ENCODE measurements around the gene GREM1. TPM values are rescaled to one million over a fixed set of nuclear protein-coding genes. Genes with fewer than 3 reads are reported as not detected.

Gene GREM1
- total and polyA plus RNA-seq, 9 of the 15 experiments (the other 6 are each of a cell fraction or from before 2014, with no cell fraction given) = 0.01 to 0.20 (median 0.06) TPM; not detected in 6

DNA sequence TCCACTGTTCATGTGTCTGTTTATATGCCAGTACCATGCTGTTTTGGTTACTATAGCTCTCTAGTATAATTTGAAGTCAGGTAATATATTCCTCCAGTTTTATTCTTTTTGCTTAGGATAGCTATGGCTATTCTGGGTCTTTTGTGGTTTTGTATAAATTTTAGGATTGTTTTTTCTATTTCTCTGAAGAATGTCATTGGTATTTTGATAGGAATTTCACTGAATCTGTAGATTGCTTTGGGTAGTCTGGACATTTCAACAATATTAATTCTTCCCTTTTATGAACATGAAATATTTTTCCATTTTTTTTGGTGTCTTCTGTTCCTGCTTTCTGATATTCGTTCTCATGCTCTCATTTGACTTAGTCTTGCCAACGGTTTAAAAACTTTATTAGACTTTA lies 39.6 kb downstream of the GREM1 start:
- Histone ChIP-seq H2AFZ (ENCODE audit: low read depth, low read length) (no peak overlapping the region), H4K20me1 (replicated peaks; ENCODE audit: control insufficient read depth, insufficient read depth, low read length) (no peaks in the 10 kb centered on the region), H3K4me1 (replicated peaks in 1 of 2; ENCODE audit: control insufficient read depth in 2 of 2, insufficient read depth in 2 of 2, low read length in 2 of 2) (no peaks in the 10 kb centered on the region), H3K36me3 (ENCODE audit: control insufficient read depth, insufficient read depth, low read length) (no peaks in the 10 kb centered on the region), H3K79me2 (ENCODE audit: control insufficient read depth, insufficient read depth, low read length) (no peaks in the 10 kb centered on the region), H3K27ac (ENCODE audit: extremely low read depth, low read depth, low read length) (no peak overlapping the region), H3K27me3 (ENCODE audit: control insufficient read depth in 2 of 2, insufficient read depth in 2 of 2, low read length in 2 of 2) (0 out of 5 replicates have a peak, but pooled peaks cover 0 to 2% of the 10 kb centered on the region in 2 experiments), H3K4me3 (no peak overlapping the region), H3K9ac (ENCODE audit: insufficient read depth in 1 of 2, low read depth in 2 of 2, low read length in 2 of 2) (no peak overlapping the region), H3K4me2 (ENCODE audit: insufficient read depth, low read length) (no peak overlapping the region), H3K9me3 (replicated peaks; ENCODE audit: control insufficient read depth, insufficient read depth, low read depth, low read length) (no peaks in the 10 kb centered on the region), H3K9me1 (ENCODE audit: control insufficient read depth, insufficient read depth, low read length) (no peaks in the 10 kb centered on the region)
- no peak for ATAC-seq
- in situ Hi-C loops (cut with MboI) = no loop called here
- POLR2A ChIA-PET = no interaction called here
- WGBS (ENCODE audit: insufficient coverage, low coverage, missing lambda C conversion rate) = 0% methylated on average over 2 of the region's 2 CpGs
- intact Hi-C loops (cut with micrococcal nuclease) = loop anchor here (10.0 kb wide), 1 partner anchor 47 kb away; no protein-coding TSS in a partner anchor
- DNase-seq (ENCODE audit: extremely low read depth in 1 of 4, low spot score in 3 of 4) = no peak
- no TSS peak for BruUV-seq (replicated peaks)
- no peak for TF ChIP-seq ETS1 (conservative IDR thresholded peaks at IDR 0.05; ENCODE audit: control insufficient read depth, low read depth, low read length)
- TF ChIP-seq, protein P1, sequence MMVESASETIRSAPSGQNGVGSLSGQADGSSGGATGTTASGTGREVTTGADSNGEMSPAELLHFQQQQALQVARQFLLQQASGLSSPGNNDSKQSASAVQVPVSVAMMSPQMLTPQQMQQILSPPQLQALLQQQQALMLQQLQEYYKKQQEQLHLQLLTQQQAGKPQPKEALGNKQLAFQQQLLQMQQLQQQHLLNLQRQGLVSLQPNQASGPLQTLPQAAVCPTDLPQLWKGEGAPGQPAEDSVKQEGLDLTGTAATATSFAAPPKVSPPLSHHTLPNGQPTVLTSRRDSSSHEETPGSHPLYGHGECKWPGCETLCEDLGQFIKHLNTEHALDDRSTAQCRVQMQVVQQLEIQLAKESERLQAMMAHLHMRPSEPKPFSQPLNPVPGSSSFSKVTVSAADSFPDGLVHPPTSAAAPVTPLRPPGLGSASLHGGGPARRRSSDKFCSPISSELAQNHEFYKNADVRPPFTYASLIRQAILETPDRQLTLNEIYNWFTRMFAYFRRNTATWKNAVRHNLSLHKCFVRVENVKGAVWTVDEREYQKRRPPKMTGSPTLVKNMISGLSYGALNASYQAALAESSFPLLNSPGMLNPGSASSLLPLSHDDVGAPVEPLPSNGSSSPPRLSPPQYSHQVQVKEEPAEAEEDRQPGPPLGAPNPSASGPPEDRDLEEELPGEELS (CRISPR knock-in tag; IDR thresholded peaks at IDR 0.05; ENCODE audit: borderline replicate concordance) = no peak
- no peak for TF ChIP-seq E2F8 (IDR thresholded peaks at IDR 0.05; ENCODE audit: low read depth, partially characterized antibody)
- no peak for TF ChIP-seq USF1 (CRISPR knock-in tag; IDR thresholded peaks at IDR 0.05)
- TF ChIP-seq FOXJ2 (tag; IDR thresholded peaks at IDR 0.05) = no peak
- no peak for TF ChIP-seq PURB (CRISPR knock-in tag; IDR thresholded peaks at IDR 0.05; ENCODE audit: low read depth)
- TF ChIP-seq ADNP (tag; IDR thresholded peaks at IDR 0.05) = no peak
- CTCF ChIA-PET (ENCODE audit: low intra/inter-chr PET ratio) = no interaction called here
- no peak for FAIRE-seq

Data from K562 (cell line).